GOT3 (cell line): ENCODE data around the gene ANKRD17.

ENCODE experiments used
- DNase-seq: peaks from one replicate; lab custom pipeline; 2025; ENCODE audit warnings: mixed read lengths; lab: John Stamatoyannopoulos, UW

The ANKRD17 gene

DNA sequence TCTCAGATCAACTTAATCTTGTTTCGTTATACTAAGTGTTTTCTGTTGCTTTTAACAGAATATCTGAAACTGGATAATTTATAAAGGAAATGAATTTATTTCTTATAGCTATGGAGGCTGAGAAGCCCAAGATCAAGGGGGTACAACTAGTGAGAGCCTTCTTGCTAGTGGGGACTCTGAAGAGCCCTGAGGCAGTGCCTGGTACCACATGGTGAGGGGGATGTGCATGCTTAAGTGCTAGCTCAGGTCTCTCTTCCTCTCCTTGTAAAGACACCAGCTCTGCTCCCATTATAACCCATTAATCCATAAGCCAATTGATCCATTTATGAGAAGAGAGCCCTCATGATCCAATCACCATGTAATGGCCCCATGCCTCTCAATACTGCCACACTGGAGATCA is 207.0 kb downstream of the ANKRD17 start:
- DNase-seq, result no peak

DNA sequence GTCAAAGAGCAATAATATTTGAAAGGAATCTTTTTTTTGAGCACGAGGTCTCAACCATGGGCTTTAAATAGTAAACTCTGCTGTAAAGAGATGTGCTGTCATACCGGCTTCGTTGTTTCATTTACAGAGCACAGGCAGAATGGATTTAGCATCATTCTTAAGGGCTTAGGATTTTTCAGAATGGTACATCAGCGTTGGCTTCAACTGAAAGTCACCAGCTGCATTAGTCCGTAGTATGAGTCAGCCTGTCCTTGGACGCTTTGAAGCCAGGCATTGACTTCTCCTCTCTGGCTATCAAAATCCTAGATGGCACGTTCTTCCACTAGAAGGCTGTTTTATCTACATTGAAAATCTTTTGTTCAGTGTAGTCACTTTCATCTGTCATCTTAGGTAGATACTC is 212.7 kb downstream of the ANKRD17 start:
- no peak for DNase-seq

DNA sequence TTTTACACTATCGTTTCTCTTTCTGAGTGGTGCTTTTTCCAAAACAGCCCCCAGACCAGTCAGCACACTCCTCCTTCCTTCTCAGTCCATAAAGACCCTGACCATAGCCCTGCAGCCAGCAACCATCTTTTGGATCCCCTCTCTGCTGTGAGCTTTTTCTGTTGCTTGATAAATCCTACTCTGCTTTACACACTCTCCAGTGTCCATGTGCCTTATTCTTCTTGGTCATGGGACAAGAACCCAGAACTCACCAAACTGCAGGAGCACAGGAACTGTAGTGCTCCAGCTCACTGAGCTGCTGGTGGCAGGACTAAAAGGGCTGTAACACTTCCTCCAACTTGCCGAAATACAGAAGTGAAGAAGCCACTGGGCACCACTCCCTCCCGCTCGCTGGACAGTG is 221.5 kb downstream of the ANKRD17 start:
- DNase-seq, result no peak

DNA sequence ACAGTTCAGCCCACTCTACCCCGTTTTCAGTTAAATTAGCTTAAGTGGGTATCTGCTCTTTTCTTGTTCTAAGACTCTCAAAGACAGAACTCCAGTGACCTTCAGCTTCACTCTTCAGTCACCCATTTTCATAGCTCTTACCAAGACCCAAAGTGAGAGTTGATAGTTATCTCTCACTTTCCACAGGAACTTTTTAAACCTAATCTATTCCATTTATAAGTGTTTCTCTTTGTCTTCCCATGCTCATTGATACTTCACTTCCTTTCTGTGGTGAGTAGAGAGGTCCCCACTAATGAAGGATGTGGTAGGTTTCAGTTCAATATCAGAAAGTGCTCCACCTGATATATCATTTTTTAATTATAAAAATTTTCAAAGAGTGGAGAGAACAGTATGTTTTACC is 222.5 kb downstream of the ANKRD17 start:
- no peak for DNase-seq

DNA sequence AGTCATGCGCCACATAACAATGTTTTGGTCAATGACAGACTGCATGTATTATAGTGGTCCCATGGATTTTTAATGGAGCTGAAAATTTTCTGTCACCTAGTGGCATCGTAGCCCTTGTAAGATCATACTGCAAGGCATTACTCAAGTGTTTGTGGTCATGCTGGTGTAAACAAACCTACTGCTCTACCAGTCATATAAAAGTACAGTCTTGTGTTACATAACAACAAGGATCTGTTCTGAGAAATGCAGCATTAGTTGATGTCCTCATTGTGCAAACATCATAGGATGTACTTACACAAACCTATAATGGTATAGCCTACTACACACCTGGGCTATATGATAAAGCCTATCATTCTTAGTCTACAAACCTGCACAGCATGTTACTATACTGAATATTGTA is 223.7 kb downstream of the ANKRD17 start:
- DNase-seq, result no peak

DNA sequence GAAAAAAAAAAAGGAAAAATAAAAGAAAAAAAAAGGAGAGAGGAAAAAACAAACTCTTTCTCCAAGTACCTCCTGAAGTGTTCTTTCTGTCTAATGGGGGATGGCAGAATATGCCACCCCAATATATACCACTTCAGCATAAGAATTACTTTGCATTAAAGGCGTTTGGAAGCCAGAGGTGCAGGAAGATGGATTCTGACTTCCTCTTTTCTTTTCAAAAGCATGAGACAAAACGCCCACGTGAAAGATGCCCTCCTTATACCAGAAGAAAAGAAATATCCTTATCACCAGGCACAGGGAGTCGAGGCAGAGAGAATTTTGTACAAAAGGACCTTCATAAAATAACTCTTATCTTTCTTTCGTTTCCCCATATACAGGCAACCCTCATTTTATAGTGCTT is 230.0 kb downstream of the ANKRD17 start:
- no peak for DNase-seq
